Bronchial epithelial cell (primary cell): Measurements from ENCODE around the gene TRPV4. TPM values are rescaled to one million over a fixed set of nuclear protein-coding genes. Genes with fewer than 3 reads are reported as not detected.
A peak's percentile ranks its signal among the peaks of the same experiment; 100 is the strongest.

ENCODE experiments used
- DNase-seq: peaks from one replicate; pipeline ENCODE4 v3.0.0-alpha.2; 2010; ENCODE audit warnings: low read depth
- FAIRE-seq: peaks from 2 replicates; lab custom pipeline; 2011; peaks lifted over from hg19 to GRCh38; lab: Jason Lieb, UNC
- H3K27me3 ChIP-seq: 2 replicates; pipeline ENCODE4 v1.5.1; 2011; ENCODE audit warnings: low read length; ENCODE audit not compliant: control insufficient read depth, insufficient read depth
- H3K36me3 ChIP-seq: 2 replicates; pipeline ENCODE4 v1.5.1; 2011; ENCODE audit warnings: low read length; ENCODE audit not compliant: control insufficient read depth, insufficient read depth
- H3K4me3 ChIP-seq: 2 replicates; pipeline ENCODE4 v1.5.1; 2011; ENCODE audit warnings: mild to moderate bottlenecking, low read depth, low read length, control low read depth
- CTCF ChIP-seq: IDR thresholded peaks from 2 replicates; pipeline ENCODE4 v1.5.1; 2011; ENCODE audit warnings: mild to moderate bottlenecking, moderate library complexity, low read length, control low read depth, inconsistent platforms; ENCODE audit not compliant: insufficient read depth, severe bottlenecking
- total RNA-seq: library from RNA; depleted of rRNA; stranded (reverse); fragments of >200 nt; gene quantifications from 2 replicates; pipeline ENCODE4 v1.2.1, GENCODE V29; 2014

TRPV4 gene
- total RNA-seq, 1 donor from 2014 or later = 0.53 TPM

GRCh38 chr12:109743076-109743910 is 89.9 kb downstream of the TRPV4 start:
- FAIRE-seq = no peak

GRCh38 chr12:109741970-109742703 is 91.1 kb downstream of the TRPV4 start:
- H3K4me3 ChIP-seq = no peak overlapping the region
- peaks cover 6% of the 10 kb centered on the region for H3K27me3 ChIP-seq
- TF ChIP-seq CTCF = no peak
- no peak for DNase-seq
- no peak for FAIRE-seq
- H3K36me3 ChIP-seq = no peaks in the 10 kb centered on the region

More at GRCh38 chr12:109743076-109743910, 89.9 kb downstream of the TRPV4 start:
- DNase-seq = no peak
- TF ChIP-seq CTCF = no peak
- no peak overlapping the region for H3K4me3 ChIP-seq
- peaks cover 2% of the 10 kb centered on the region for H3K27me3 ChIP-seq
- H3K36me3 ChIP-seq = no peaks in the 10 kb centered on the region

- TF ChIP-seq CTCF = no peak
- no peak overlapping the region for H3K4me3 ChIP-seq
- peaks cover 6% of the 10 kb centered on the region for H3K27me3 ChIP-seq
- DNase-seq (no peak), FAIRE-seq (no peak)
- H3K36me3 ChIP-seq = no peaks in the 10 kb centered on the region
Measured at GRCh38 chr12:109741286-109741969, 91.8 kb downstream of the TRPV4 start.

GRCh38 chr12:109740694-109741245 is 92.4 kb downstream of the TRPV4 start:
- peak; percentile 66 for FAIRE-seq
- no peak for TF ChIP-seq CTCF
- DNase-seq = no peak

GRCh38 chr12:109739747-109740693 is 93.2 kb downstream of the TRPV4 start:
- no peak for TF ChIP-seq CTCF
- H3K36me3 ChIP-seq = no peaks in the 10 kb centered on the region
- DNase-seq = no peak
- no peak overlapping the region for H3K4me3 ChIP-seq
- peaks cover 8% of the 10 kb centered on the region for H3K27me3 ChIP-seq
- FAIRE-seq = no peak

More at GRCh38 chr12:109740694-109741245, 92.4 kb downstream of the TRPV4 start:
- H3K4me3 ChIP-seq = no peak overlapping the region
- no peaks in the 10 kb centered on the region for H3K36me3 ChIP-seq
- peaks cover 8% of the 10 kb centered on the region for H3K27me3 ChIP-seq
